CD14-positive monocyte (primary cell): Measurements from ENCODE around the gene TUBA1A. TPM values are rescaled to one million over a fixed set of nuclear protein-coding genes. Genes with fewer than 3 reads are reported as not detected.
"Not testable (repeated sequence)": the region's sequence is repeated elsewhere in the genome, so short reads cannot be mapped to it uniquely, and the experiment has no call there.

Experiments
- DNase-seq, 3 donors: peaks; one replicate each; pipeline ENCODE4 v3.0.0-alpha.2; 2011 to 2022
- H2AFZ ChIP-seq: 2 replicates; pipeline ENCODE4 v1.6.0; 2012; ENCODE audit warnings: mild to moderate bottlenecking, low read depth, low read length, inconsistent platforms; ENCODE audit not compliant: insufficient read depth, poor library complexity, severe bottlenecking
- H3K27ac ChIP-seq, 2 donors: 1 replicate in 1 of 2; 2 replicates in 1 of 2; pipeline ENCODE4 v1.5.1; 2012 to 2013; ENCODE audit warnings: low read length in 2 of 2, control low read depth in 1 of 2, inconsistent platforms in 1 of 2, low read depth in 1 of 2, mild to moderate bottlenecking in 1 of 2
- H3K27me3 ChIP-seq, 2 donors: one replicate each; pipeline versions ENCODE4 v1.6.0 to v1.6.1; 2011 to 2013; ENCODE audit warnings: low read length in 2 of 2; ENCODE audit not compliant: control insufficient read depth in 2 of 2, insufficient read depth in 2 of 2
- H3K36me3 ChIP-seq, 2 donors: replicated peaks in 1 of 2; 1 replicate in 1 of 2; 2 replicates in 1 of 2; pipeline versions ENCODE4 v1.5.1 to v1.6.1; 2012 to 2013; ENCODE audit warnings: low read length in 2 of 2, control low read depth in 1 of 2, inconsistent platforms in 1 of 2, mild to moderate bottlenecking in 1 of 2; ENCODE audit not compliant: insufficient read depth in 2 of 2, control insufficient read depth in 1 of 2
- H3K4me1 ChIP-seq, 2 donors: 1 replicate in 1 of 2; 2 replicates in 1 of 2; pipeline versions ENCODE4 v1.5.1 to v1.6.1; 2012 to 2013; ENCODE audit warnings: low read length in 2 of 2, control low read depth in 1 of 2, inconsistent platforms in 1 of 2, mild to moderate bottlenecking in 1 of 2, moderate library complexity in 1 of 2; ENCODE audit not compliant: insufficient read depth in 2 of 2, control insufficient read depth in 1 of 2
- H3K4me2 ChIP-seq: replicated peaks from 2 replicates; pipeline ENCODE3; 2012; ENCODE audit warnings: low read length, moderate library complexity, mild to moderate bottlenecking; ENCODE audit not compliant: poor library complexity, severe bottlenecking; ENCODE audit errors: extremely low read depth
- H3K4me3 ChIP-seq, 3 experiments: fragments of 200-600 bp in 1 of 3; sonication (generic) in 1 of 3; replicated peaks in 1 of 3; 1 replicate in 2 of 3; 2 replicates in 1 of 3; pipeline ENCODE4 v1.5.1; 2011 to 2013; ENCODE audit warnings: low read length in 3 of 3, mild to moderate bottlenecking in 3 of 3, control low read depth in 2 of 3, low read depth in 2 of 3, inconsistent platforms in 1 of 3, moderate library complexity in 1 of 3
- H3K79me2 ChIP-seq: 2 replicates; pipeline ENCODE4 v1.6.0; 2012; ENCODE audit warnings: mild to moderate bottlenecking, control low read depth, inconsistent platforms, low read length, moderate library complexity; ENCODE audit not compliant: insufficient read depth
- H3K9ac ChIP-seq: 2 replicates; pipeline ENCODE4 v1.6.0; 2017; ENCODE audit warnings: low read length, mild to moderate bottlenecking; ENCODE audit not compliant: insufficient read depth, poor library complexity, severe bottlenecking
- H3K9me3 ChIP-seq, 2 donors: replicated peaks in 1 of 2; 1 replicate in 1 of 2; 2 replicates in 1 of 2; pipeline versions ENCODE4 v1.5.1 to v1.6.1; 2012 to 2013; ENCODE audit warnings: low read length in 2 of 2, control low read depth in 1 of 2; ENCODE audit not compliant: control insufficient read depth in 1 of 2, insufficient read depth in 1 of 2
- H4K20me1 ChIP-seq: 2 replicates; pipeline ENCODE4 v1.6.0; 2012; ENCODE audit warnings: mild to moderate bottlenecking, low read length, control low read depth, moderate library complexity; ENCODE audit not compliant: insufficient read depth
- H3K27ac Mint-ChIP-seq, 7 donors: one replicate each; pipeline ENCODE4 v1.8.0; 2020; ENCODE audit warnings: mild to moderate bottlenecking in 7 of 7, mixed read lengths in 7 of 7, moderate library complexity in 6 of 7, inconsistent platforms in 2 of 7
- H3K27me3 Mint-ChIP-seq, 3 donors: one replicate each; pipeline ENCODE4 v1.8.0; 2021 to 2022; ENCODE audit warnings: low read depth in 3 of 3, mild to moderate bottlenecking in 3 of 3, mixed read lengths in 3 of 3, moderate library complexity in 3 of 3, inconsistent platforms in 1 of 3
- H3K36me3 Mint-ChIP-seq, 2 donors: one replicate each; pipeline ENCODE4 v1.8.0; 2020; ENCODE audit warnings: mixed read lengths in 2 of 2, inconsistent platforms in 1 of 2, mild to moderate bottlenecking in 1 of 2
- H3K4me1 Mint-ChIP-seq: one replicate; pipeline ENCODE4 v1.8.0; 2020; ENCODE audit warnings: mild to moderate bottlenecking, mixed read lengths
- H3K4me3 Mint-ChIP-seq, 2 donors: one replicate each; pipeline ENCODE4 v1.8.0; 2020; ENCODE audit warnings: mild to moderate bottlenecking in 2 of 2, mixed read lengths in 2 of 2, moderate library complexity in 1 of 2
- H3K9me3 Mint-ChIP-seq, 7 donors: one replicate each; pipeline ENCODE4 v1.8.0; 2020 to 2022; ENCODE audit warnings: mixed read lengths in 7 of 7, mild to moderate bottlenecking in 6 of 7, moderate library complexity in 6 of 7, inconsistent platforms in 2 of 7
- CTCF ChIP-seq: fragments of 200-600 bp; IDR thresholded peaks from one replicate; pipeline ENCODE4 v1.8.0; 2022; ENCODE audit warnings: antibody characterized with exemption, mild to moderate bottlenecking
- WGBS: methylation state at CpG from one replicate; pipeline ENCODE4 v1.1.5; 2013; ENCODE audit warnings: missing lambda C conversion rate; ENCODE audit not compliant: insufficient coverage; 5-methylcytosine and 5-hydroxymethylcytosine counted together
- intact Hi-C, 2 donors: fragments of 100-400 bp; cut with micrococcal nuclease; formaldehyde crosslinking; loops; one replicate each; pipeline versions ENCODE4 v1.15.0 to v1.15.1; 2023
- polyA plus RNA-seq, 3 donors: library from polyadenylated mRNA; depleted of rRNA in 1 of 3; unstranded in 2 of 3; stranded (reverse) in 1 of 3; fragments of 300-500 nt in 2 of 3; fragments of >200 nt in 1 of 3; fragmentation: Illumina TruSeq in 2 of 3; gene quantifications; 1 replicate in 2 of 3; 2 replicates in 1 of 3; pipeline ENCODE4 v1.2.3, GENCODE V29; 2012 to 2021

The TUBA1A gene
- polyA plus RNA-seq, 3 donors: 859 to 1,779 (median 946) TPM

- not testable (repeated sequence) for H2AFZ ChIP-seq, H3K27me3 ChIP-seq, H3K4me3 ChIP-seq, H3K27me3 Mint-ChIP-seq, H3K27ac ChIP-seq, H3K4me3 Mint-ChIP-seq, H3K9me3 ChIP-seq, H3K9ac ChIP-seq, H3K4me2 ChIP-seq, H3K9me3 Mint-ChIP-seq, DNase-seq
- intact Hi-C loops: loop anchor here in 1 of 2 donors (5.0 kb wide), 1 partner anchor 51 kb away; the partner anchor contains the start of gene TUBA1B
- peaks cover 23 to 37% of the 10 kb centered on the region in 2 donors for H3K36me3 ChIP-seq
- peaks cover 11 to 19% of the 10 kb centered on the region in 2 donors for H3K4me1 ChIP-seq
- 94% methylated on average over 9 of the region's 15 CpGs for WGBS
- H3K79me2 ChIP-seq: peaks cover 19% of the 10 kb centered on the region
- H3K36me3 Mint-ChIP-seq: peaks cover 33 to 44% of the 10 kb centered on the region in 2 donors
- peak overlapping the region in 4 of 7 donors; percentile 16 to 36 (median 32) for H3K27ac Mint-ChIP-seq
- H4K20me1 ChIP-seq: peaks cover 48% of the 10 kb centered on the region
- H3K4me1 Mint-ChIP-seq: peaks cover 22% of the 10 kb centered on the region
These were observed 5.5 kb downstream of the TUBA1A start for GRCh38 chr12:49183214-49183950.

GRCh38 chr12:49174218-49174617 lies 14.7 kb downstream of the TUBA1A start:
- Histone ChIP-seq H2AFZ (no peak overlapping the region), H3K4me2 (no peak overlapping the region), H3K27ac (no peak overlapping the region), H3K36me3 (no peaks in the 10 kb centered on the region), H3K9me3 (no peaks in the 10 kb centered on the region), H3K9ac (no peak overlapping the region), H3K4me3 (no peak overlapping the region), H3K4me1 (peaks cover 11 to 14% of the 10 kb centered on the region in 2 donors), H4K20me1 (no peaks in the 10 kb centered on the region), H3K79me2 (no peaks in the 10 kb centered on the region), H3K27me3 (no peaks in the 10 kb centered on the region)
- H3K27ac Mint-ChIP-seq: no peak overlapping the region
- H3K9me3 Mint-ChIP-seq: peaks cover 0 to 3% (median 0%) of the 10 kb centered on the region in 7 donors
- no peaks in the 10 kb centered on the region for H3K36me3 Mint-ChIP-seq
- DNase-seq: no peak
- peaks cover 11% of the 10 kb centered on the region for H3K4me1 Mint-ChIP-seq
- no peak for TF ChIP-seq CTCF
- H3K27me3 Mint-ChIP-seq: peaks cover 0 to 4% (median 2%) of the 10 kb centered on the region in 3 donors
- WGBS: 73% methylated on average over 4 of the region's 5 CpGs
- intact Hi-C loops: no loop called here
- H3K4me3 Mint-ChIP-seq: no peak overlapping the region
